ENCODE data around the gene APCDD1L. TPM values are rescaled to one million over a fixed set of nuclear protein-coding genes. Genes with fewer than 3 reads are reported as not detected.
"Not testable (repeated sequence)": the region's sequence is repeated elsewhere in the genome, so short reads cannot be mapped to it uniquely, and the experiment has no call there.

Gene APCDD1L
- total RNA-seq, 4 donors from 2014 or later: 0.59 to 2.1 (median 1.1) TPM; not detected in 1

DNA sequence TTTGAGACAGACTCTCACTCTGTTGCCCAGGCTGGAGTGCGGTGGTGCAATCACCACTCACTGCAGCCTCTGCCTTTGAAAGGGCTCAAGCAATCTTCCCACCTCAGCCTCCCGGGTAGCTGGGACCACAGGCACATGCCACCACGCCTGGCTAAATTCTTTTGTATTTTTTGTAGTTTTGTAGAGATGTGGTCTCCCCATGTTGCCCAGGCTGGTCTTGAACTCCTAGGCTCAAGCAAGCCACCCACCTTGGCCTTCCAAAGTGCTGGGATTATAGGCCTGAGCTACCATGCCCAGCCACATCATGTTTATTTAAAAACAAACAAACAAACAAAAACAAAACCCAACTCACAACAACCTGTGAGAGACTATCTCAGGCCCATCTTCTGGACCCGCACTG, 29.7 kb upstream of the APCDD1L start:
- TF ChIP-seq POLR2A (IDR thresholded peaks at IDR 0.05): no peak
- TF ChIP-seq, protein P1, sequence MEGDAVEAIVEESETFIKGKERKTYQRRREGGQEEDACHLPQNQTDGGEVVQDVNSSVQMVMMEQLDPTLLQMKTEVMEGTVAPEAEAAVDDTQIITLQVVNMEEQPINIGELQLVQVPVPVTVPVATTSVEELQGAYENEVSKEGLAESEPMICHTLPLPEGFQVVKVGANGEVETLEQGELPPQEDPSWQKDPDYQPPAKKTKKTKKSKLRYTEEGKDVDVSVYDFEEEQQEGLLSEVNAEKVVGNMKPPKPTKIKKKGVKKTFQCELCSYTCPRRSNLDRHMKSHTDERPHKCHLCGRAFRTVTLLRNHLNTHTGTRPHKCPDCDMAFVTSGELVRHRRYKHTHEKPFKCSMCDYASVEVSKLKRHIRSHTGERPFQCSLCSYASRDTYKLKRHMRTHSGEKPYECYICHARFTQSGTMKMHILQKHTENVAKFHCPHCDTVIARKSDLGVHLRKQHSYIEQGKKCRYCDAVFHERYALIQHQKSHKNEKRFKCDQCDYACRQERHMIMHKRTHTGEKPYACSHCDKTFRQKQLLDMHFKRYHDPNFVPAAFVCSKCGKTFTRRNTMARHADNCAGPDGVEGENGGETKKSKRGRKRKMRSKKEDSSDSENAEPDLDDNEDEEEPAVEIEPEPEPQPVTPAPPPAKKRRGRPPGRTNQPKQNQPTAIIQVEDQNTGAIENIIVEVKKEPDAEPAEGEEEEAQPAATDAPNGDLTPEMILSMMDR (IDR thresholded peaks at IDR 0.05): no peak
- H3K4me3 ChIP-seq: no peak overlapping the region
- intact Hi-C loops (cut with DNase I; ENCODE audit: low total_unique reads): no loop called here
- no peaks in the 10 kb centered on the region for H3K9me3 ChIP-seq
- H3K4me1 ChIP-seq: no peaks in the 10 kb centered on the region
- no peak for DNase-seq
- no peaks in the 10 kb centered on the region for H3K36me3 ChIP-seq
- no peaks in the 10 kb centered on the region for H3K27me3 ChIP-seq
- H3K27ac ChIP-seq: no peak overlapping the region

DNA sequence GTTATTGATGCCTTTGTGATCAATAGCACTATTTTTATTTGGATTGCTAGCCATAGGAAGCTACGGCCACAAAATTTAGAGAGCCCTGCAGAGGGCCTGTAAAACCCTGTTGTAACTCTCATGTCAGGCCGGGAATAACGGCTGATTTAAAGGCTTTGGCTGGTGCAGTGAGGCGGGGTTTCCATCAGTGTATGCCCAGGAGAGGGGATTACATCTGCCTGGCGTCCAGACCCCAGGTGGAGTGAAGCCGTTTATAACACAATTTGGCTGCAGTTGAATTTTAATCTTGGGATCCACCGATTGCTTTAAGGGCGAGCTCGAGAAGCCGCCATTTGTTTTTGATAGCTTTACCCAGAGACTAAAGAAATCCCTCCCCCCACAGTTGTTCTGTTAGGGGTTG, 29.1 kb upstream of the APCDD1L start:
- H3K9me3 ChIP-seq: no peaks in the 10 kb centered on the region
- H3K36me3 ChIP-seq: no peaks in the 10 kb centered on the region
- H3K4me1 ChIP-seq: no peaks in the 10 kb centered on the region
- H3K27me3 ChIP-seq: no peaks in the 10 kb centered on the region
- TF ChIP-seq, protein P1 (IDR thresholded peaks at IDR 0.05): no peak
- no peak for TF ChIP-seq POLR2A (IDR thresholded peaks at IDR 0.05)
- no peak overlapping the region for H3K4me3 ChIP-seq
- H3K27ac ChIP-seq: no peak overlapping the region
- DNase-seq: no peak
- intact Hi-C loops (cut with DNase I; ENCODE audit: low total_unique reads): no loop called here

DNA sequence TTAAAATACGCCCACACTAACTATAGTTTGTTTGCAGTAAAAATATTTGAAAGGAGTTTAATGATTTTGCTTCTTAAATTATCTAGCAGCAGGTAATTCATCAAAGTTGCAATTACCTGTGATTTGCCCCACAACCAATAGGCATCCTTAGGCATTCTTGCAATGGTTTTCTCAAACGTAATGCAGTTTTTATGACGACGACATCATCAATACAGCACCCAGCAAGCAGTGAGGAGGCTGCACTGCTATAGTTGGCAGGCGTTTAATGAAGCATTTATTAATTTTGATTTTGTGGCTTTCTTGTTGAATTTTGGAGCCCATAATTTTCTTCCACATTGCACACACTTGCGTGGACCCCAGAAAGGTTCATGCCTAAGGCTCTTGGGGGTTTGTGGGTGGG, 28.1 kb upstream of the APCDD1L start:
- no peaks in the 10 kb centered on the region for H3K36me3 ChIP-seq
- H3K4me1 ChIP-seq: no peaks in the 10 kb centered on the region
- intact Hi-C loops (cut with DNase I; ENCODE audit: low total_unique reads): no loop called here
- no peaks in the 10 kb centered on the region for H3K9me3 ChIP-seq
- H3K27ac ChIP-seq: no peak overlapping the region
- DNase-seq: no peak
- TF ChIP-seq POLR2A (IDR thresholded peaks at IDR 0.05): no peak
- TF ChIP-seq, protein P1 (IDR thresholded peaks at IDR 0.05): no peak
- no peak overlapping the region for H3K4me3 ChIP-seq
- no peaks in the 10 kb centered on the region for H3K27me3 ChIP-seq

DNA sequence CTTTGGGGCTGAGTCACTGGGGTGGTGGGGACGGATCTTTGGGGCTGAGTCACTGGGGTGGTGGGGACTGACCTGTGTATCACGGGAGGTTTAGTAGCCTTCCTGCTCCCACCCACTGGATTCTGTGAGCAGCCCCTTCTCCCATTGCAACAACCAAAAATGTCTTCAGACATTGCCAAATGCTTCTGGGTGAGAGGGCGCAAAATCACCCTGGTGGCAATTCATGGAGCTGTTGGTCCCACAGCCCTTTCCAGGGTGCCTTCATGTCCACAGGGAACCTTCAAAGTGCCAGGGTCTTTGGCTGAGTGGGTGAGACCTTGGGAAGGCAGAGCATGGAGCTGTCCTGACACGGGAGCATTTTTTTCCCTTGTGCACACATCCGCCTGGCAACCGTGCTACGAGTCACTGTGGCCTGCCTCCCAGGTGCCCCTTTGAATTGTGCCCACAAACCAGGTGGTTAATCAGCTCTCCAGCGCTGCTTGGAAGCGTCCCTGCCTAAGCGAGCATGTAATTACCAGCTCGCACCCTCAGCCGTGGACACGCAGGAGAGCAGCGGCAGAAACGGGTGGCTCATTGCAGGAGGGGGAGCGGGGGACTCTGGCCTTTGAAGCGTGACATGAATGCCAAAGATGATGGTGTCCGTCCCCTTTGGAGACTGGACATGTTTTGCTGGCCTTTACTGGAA, 27.4 kb upstream of the APCDD1L start:
- Histone ChIP-seq H3K4me3 (no peak overlapping the region), H3K9me3 (no peaks in the 10 kb centered on the region), H3K27ac (no peak overlapping the region), H3K27me3 (no peaks in the 10 kb centered on the region), H3K4me1 (no peaks in the 10 kb centered on the region), H3K36me3 (no peaks in the 10 kb centered on the region)
- DNase-seq: no peak
- intact Hi-C loops (cut with DNase I; ENCODE audit: low total_unique reads): no loop called here
- TF ChIP-seq POLR2A (IDR thresholded peaks at IDR 0.05): no peak
- TF ChIP-seq, protein P1 (IDR thresholded peaks at IDR 0.05): no peak

DNA sequence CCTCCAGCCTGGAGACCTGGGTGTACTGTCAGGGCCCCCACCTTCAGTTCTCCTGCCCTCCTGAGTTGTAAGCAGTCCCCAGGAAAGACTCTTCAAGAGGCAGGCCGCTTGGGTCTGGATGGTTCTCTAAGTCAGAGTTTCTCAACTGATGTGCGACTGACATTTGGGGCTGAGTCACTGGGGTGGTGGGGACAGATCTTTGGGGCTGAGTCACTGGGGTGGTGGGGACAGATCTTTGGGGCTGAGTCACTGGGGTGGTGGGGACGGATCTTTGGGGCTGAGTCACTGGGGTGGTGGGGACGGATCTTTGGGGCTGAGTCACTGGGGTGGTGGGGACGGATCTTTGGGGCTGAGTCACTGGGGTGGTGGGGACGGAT, 26.8 kb upstream of the APCDD1L start:
- DNase-seq; H3K4me3 ChIP-seq; H3K27ac ChIP-seq; H3K36me3 ChIP-seq; H3K27me3 ChIP-seq; H3K9me3 ChIP-seq; intact Hi-C loops (cut with DNase I; ENCODE audit: low total_unique reads); H3K4me1 ChIP-seq: not testable (repeated sequence)

DNA sequence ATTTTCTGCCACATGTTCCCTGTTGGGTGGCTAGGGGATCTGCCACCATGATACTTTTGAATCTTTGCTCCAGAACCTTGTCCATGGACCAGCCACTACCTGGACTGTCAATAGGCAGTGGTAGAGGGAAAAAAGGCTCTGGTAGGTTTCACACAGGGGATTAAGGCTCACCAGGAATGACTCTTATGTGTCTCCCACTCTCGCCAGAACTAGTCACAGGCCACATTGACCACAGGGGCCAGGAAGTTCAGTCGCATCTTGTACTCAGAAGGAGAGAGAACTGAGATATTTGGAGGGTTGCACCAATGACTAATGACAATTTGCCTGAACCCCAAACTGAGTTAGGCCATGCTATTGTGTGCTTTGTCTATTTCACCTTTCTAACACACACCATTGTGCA, 23.6 kb upstream of the APCDD1L start:
- no peak for DNase-seq
- no peak for TF ChIP-seq POLR2A (IDR thresholded peaks at IDR 0.05)
- TF ChIP-seq, protein P1 (IDR thresholded peaks at IDR 0.05): no peak
- H3K27me3 ChIP-seq: no peaks in the 10 kb centered on the region
- H3K9me3 ChIP-seq: no peaks in the 10 kb centered on the region
- H3K36me3 ChIP-seq: no peaks in the 10 kb centered on the region
- H3K4me1 ChIP-seq: no peaks in the 10 kb centered on the region
- intact Hi-C loops (cut with DNase I; ENCODE audit: low total_unique reads): no loop called here
- no peak overlapping the region for H3K4me3 ChIP-seq
- no peak overlapping the region for H3K27ac ChIP-seq

All from uterus (tissue), 4 donors.